ENCODE data around the gene SMIM1.

The SMIM1 gene

GRCh38 chr1:3777647-3778589, 5.4 kb downstream of the SMIM1 start:
- no peak for DNase-seq

GRCh38 chr1:3778590-3779264, 6.2 kb downstream of the SMIM1 start:
- DNase-seq, result no peak

- no peak for DNase-seq
Measured at GRCh38 chr1:3779265-3779911, 6.8 kb downstream of the SMIM1 start.

- no peak for DNase-seq
Measured at GRCh38 chr1:3779912-3780416, 7.4 kb downstream of the SMIM1 start.

- no peak for DNase-seq
Measured at GRCh38 chr1:3780901-3781300, 8.4 kb downstream of the SMIM1 start.

- no peak for DNase-seq
Measured at GRCh38 chr1:3783651-3784474, 11.3 kb downstream of the SMIM1 start.

- DNase-seq, result no peak
Measured at GRCh38 chr1:3785045-3785444, 12.5 kb downstream of the SMIM1 start.

- DNase-seq, result no peak
Measured at GRCh38 chr1:3785456-3786157, 13.1 kb downstream of the SMIM1 start.

DNA sequence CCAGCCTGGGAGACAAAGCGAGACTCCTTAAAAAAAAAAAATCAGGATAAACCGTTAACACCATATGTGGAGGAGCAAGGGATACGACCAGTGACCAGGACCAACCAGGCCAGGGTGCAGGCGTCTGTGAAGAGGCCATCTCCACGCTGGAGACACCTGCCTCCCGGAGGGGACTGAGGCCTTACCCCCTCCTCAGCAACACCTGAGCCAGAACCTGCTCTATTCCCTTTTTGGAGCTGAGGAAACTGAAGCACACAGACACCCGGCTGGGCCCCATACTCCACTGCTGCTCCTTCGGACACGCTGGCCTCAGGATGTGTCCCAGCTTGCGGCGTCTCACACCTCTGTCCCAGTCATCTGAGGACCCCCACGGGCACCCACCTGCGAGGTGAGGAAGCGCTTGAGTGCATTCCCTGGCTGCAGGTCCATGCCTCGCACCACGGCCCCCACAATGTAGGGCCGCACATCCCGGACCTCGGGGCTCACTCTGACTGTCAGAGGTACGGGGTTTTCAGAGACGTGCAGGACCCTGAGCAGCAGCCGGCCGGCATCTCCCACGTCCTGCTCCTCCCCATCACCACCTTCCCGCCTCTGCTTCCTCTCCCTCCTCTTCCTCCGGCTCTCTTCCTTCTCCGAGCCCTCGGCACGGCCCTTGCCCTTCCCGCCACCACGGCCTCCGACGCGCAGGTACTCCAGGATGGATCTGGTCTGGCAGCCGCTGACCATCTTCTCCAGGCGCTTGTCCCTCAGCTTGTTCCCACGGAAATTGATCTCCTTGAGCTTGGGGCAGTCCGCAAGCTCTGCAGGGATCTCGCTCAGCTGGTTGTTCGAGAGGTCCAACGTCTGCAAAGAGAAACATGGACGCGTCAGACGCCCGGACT, 14.2 kb downstream of the SMIM1 start:
- no peak for DNase-seq

- DNase-seq, result no peak
Measured at GRCh38 chr1:3787349-3787715, 14.8 kb downstream of the SMIM1 start.

DNA sequence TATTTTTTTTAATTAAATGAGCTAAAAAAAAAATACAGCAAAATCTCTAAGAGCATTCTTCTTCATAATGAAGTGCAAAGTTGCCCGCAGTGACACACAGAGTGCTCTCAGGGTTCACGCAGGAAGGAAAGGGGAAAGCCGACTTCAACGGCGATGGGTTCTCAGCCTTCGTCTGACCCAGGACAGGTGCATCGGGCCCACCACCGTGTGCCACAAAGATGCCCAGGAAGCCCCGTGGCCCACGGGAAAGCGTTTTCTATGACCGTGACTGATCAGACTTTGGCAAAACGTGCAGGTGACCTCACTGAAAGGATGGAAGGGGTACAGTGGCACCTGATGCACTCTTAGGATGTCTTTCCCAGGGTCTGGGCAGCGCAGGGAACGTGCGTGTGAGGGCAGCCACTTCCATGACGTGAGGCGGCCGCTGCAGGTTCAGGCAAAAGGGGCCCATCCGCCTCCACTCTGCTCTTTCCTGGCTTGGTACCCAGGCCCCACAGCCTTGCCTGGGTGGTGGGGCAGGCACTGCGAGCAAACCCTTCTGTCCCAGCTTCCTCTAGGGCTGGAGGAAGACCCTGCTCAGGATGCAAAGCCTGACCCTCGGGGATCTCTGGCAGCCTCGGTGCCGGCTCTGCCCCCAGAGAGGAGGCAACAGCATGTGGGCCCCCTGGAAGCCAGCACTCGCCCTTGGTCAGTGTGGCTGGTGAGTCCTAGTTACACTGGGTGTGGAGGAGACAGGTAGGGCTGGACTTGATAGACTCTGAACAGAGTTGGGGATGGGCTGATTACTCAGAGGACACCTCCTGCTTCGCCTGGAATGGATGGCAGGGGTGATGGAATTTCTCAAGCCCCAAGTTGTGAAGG, 15.4 kb downstream of the SMIM1 start:
- no peak for DNase-seq

- DNase-seq, result no peak
Measured at GRCh38 chr1:3788756-3789420, 16.3 kb downstream of the SMIM1 start.

- no peak for DNase-seq
Measured at GRCh38 chr1:3789421-3790300, 17.1 kb downstream of the SMIM1 start.

- no peak for DNase-seq
Measured at GRCh38 chr1:3790500-3790923, 18.0 kb downstream of the SMIM1 start.

- DNase-seq, result no peak
Measured at GRCh38 chr1:3790952-3791351, 18.4 kb downstream of the SMIM1 start.

DNA sequence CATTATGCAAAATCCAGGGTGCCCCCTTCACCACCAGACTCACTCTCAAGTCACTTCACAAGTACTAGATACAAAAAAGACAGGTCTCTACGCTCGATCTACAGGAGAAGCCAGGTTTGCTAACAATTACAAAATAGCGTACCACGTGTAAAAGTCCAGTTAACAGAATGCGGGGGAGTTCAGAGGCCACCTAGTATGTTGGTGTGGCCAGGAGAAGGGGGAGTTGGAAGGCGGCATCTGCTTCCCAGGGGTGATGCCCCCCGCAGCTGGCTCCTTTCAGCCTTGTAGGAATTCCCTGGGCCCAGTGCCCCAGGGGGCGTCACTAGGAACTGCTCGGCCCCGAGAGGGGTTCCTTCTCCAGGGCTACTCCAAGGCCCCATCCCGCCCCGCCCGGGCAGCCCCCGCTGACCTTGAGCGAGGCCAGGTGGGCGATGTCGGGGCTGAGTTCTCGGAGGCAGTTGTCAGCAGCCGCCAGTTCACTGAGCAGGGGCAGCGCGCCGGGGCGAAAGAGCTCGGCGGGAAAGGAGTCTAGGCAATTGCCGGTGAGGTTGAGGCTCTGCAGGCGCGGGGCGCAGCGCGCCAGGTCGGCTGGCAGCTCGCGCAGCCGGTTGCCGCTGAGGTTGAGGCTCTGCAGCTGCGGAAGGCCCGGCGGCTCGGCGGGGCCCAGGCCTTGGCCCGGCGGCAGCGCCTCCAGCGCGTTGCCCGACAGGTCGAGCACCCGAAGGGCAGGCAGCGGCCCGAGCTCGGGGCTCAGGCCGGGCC, 23.1 kb downstream of the SMIM1 start:
- no peak for DNase-seq
